ENCODE measurements around the gene HIRIP3. TPM values are rescaled to one million over a fixed set of nuclear protein-coding genes. Genes with fewer than 3 reads are reported as not detected.

HIRIP3 gene
- total and polyA plus RNA-seq, 2 donors (not counting 3 experiments of a cell fraction or from before 2014, with no cell fraction given) = 6.7 to 8.6 TPM

GRCh38 chr16:30027588-30028437 lies 32.4 kb upstream of the HIRIP3 start:
- Histone ChIP-seq H3K9me3 (replicated peaks; ENCODE audit: control insufficient read depth, insufficient read depth, low read length) (no peaks in the 10 kb centered on the region), H3K27ac (ENCODE audit: insufficient read depth, low read depth, low read length) (no peak overlapping the region), H3K27me3 (ENCODE audit: control insufficient read depth in 2 of 2, insufficient read depth in 2 of 2, low read length in 2 of 2) (peaks cover 15 to 20% of the 10 kb centered on the region in 2 experiments), H3K4me3 (replicated peaks in 1 of 3; ENCODE audit: insufficient read depth in 1 of 3, low read depth in 1 of 3, low read length in 3 of 3) (no peak overlapping the region), H3K4me1 (ENCODE audit: control insufficient read depth, extremely low read depth, insufficient read depth, low read length) (no peaks in the 10 kb centered on the region), H4K20me1 (replicated peaks; ENCODE audit: control insufficient read depth, extremely low read depth, insufficient read depth, low read length) (no peaks in the 10 kb centered on the region), H3K36me3 (ENCODE audit: control insufficient read depth in 2 of 2, extremely low read depth in 1 of 2, insufficient read depth in 2 of 2, low read length in 2 of 2) (no peaks in the 10 kb centered on the region), H3K4me2 (ENCODE audit: insufficient read depth, low read length) (no peak overlapping the region), H3K9ac (replicated peaks; ENCODE audit: extremely low read depth, insufficient read depth, low read length) (no peak overlapping the region), H3K9me1 (replicated peaks; ENCODE audit: control insufficient read depth, extremely low read depth, insufficient read depth, low read length) (no peaks in the 10 kb centered on the region), H2AFZ (ENCODE audit: low read depth, low read length) (no peak overlapping the region), H3K79me2 (ENCODE audit: control insufficient read depth, insufficient read depth, low read length) (no peaks in the 10 kb centered on the region)
- CTCF ChIA-PET = interaction anchor here (0.6 to 0.7 kb wide), 2 partner anchors 12 to 327 kb away, joined by 3 read pairs; no protein-coding TSS in a partner anchor
- no peak for DNase-seq (ENCODE audit: low read depth, low spot score)
- dilution Hi-C loops (cut with MboI; ENCODE audit: extremely low pct_ligation_motif_present, low sequenced_read_pairs) (no loop called here), intact Hi-C loops (cut with micrococcal nuclease) (no loop called here)
- POLR2A ChIA-PET = no interaction called here
- TF ChIP-seq POLR2A (IDR thresholded peaks at IDR 0.05; ENCODE audit: low read depth, low read length) = no peak
- no peak for TF ChIP-seq POLR2AphosphoS5 (IDR thresholded peaks at IDR 0.05; ENCODE audit: insufficient read depth, low read depth, low read length)
- TF ChIP-seq JUN (IDR thresholded peaks at IDR 0.05; ENCODE audit: borderline replicate concordance, insufficient read depth, insufficient read length, low read depth) = no peak
- no peak for TF ChIP-seq FOS (IDR thresholded peaks at IDR 0.05; ENCODE audit: borderline replicate concordance, insufficient read depth, low read length)
- TF ChIP-seq, protein P1, sequence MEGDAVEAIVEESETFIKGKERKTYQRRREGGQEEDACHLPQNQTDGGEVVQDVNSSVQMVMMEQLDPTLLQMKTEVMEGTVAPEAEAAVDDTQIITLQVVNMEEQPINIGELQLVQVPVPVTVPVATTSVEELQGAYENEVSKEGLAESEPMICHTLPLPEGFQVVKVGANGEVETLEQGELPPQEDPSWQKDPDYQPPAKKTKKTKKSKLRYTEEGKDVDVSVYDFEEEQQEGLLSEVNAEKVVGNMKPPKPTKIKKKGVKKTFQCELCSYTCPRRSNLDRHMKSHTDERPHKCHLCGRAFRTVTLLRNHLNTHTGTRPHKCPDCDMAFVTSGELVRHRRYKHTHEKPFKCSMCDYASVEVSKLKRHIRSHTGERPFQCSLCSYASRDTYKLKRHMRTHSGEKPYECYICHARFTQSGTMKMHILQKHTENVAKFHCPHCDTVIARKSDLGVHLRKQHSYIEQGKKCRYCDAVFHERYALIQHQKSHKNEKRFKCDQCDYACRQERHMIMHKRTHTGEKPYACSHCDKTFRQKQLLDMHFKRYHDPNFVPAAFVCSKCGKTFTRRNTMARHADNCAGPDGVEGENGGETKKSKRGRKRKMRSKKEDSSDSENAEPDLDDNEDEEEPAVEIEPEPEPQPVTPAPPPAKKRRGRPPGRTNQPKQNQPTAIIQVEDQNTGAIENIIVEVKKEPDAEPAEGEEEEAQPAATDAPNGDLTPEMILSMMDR (IDR thresholded peaks at IDR 0.05; ENCODE audit: extremely low read depth in 1 of 2, insufficient read depth in 1 of 2, low read depth in 1 of 2, low read length in 2 of 2) = no peak
- TF ChIP-seq EZH2 (IDR thresholded peaks at IDR 0.05; ENCODE audit: borderline replicate concordance, low read depth, low read length, severe bottlenecking) = no peak
- no peak for TF ChIP-seq GATA2 (IDR thresholded peaks at IDR 0.05; ENCODE audit: insufficient read depth, insufficient read length, low read depth, low read length)
- no peak for TF ChIP-seq MYC (IDR thresholded peaks at IDR 0.05; ENCODE audit: low read depth, low read length)
- FAIRE-seq = no peak
- BruUV-seq (replicated peaks) = no TSS peak
